Measurements from ENCODE around the gene PLD5. TPM values are rescaled to one million over a fixed set of nuclear protein-coding genes. Genes with fewer than 3 reads are reported as not detected.
A peak's percentile ranks its signal among the peaks of the same experiment; 100 is the strongest.

The PLD5 gene
- total RNA-seq, 1 donor from 2014 or later: 1.9 TPM

GRCh38 chr1:242139442-242139841, 385.1 kb downstream of the PLD5 start:
- TF ChIP-seq CTCF (IDR thresholded peaks at IDR 0.05; ENCODE audit: insufficient read depth, low read length, poor library complexity, severe bottlenecking): no peak
- Histone ChIP-seq H3K4me3 (ENCODE audit: low read depth, low read length) (no peak overlapping the region), H3K27me3 (ENCODE audit: control insufficient read depth, insufficient read depth, low read length) (no peaks in the 10 kb centered on the region), H3K36me3 (ENCODE audit: control insufficient read depth, insufficient read depth, low read length) (no peaks in the 10 kb centered on the region)
- DNase-seq (ENCODE audit: low read depth): no peak

GRCh38 chr1:242133796-242134195, 390.7 kb downstream of the PLD5 start:
- no peaks in the 10 kb centered on the region for H3K27me3 ChIP-seq (ENCODE audit: control insufficient read depth, insufficient read depth, low read length)
- no peak for DNase-seq (ENCODE audit: low read depth)
- no peak for TF ChIP-seq CTCF (IDR thresholded peaks at IDR 0.05; ENCODE audit: insufficient read depth, low read length, poor library complexity, severe bottlenecking)
- H3K36me3 ChIP-seq (ENCODE audit: control insufficient read depth, insufficient read depth, low read length): no peaks in the 10 kb centered on the region
- H3K4me3 ChIP-seq (ENCODE audit: low read depth, low read length): no peak overlapping the region

- Histone ChIP-seq H3K27me3 (ENCODE audit: control insufficient read depth, insufficient read depth, low read length) (no peaks in the 10 kb centered on the region), H3K36me3 (ENCODE audit: control insufficient read depth, insufficient read depth, low read length) (no peaks in the 10 kb centered on the region), H3K4me3 (ENCODE audit: low read depth, low read length) (no peak overlapping the region)
- TF ChIP-seq CTCF (IDR thresholded peaks at IDR 0.05; ENCODE audit: insufficient read depth, low read length, poor library complexity, severe bottlenecking): no peak
- DNase-seq (ENCODE audit: low read depth): no peak
Measured at GRCh38 chr1:242133351-242133750, 391.1 kb downstream of the PLD5 start.

GRCh38 chr1:242132121-242132817, 392.2 kb downstream of the PLD5 start:
- H3K4me3 ChIP-seq (ENCODE audit: low read depth, low read length): no peak overlapping the region
- H3K27me3 ChIP-seq (ENCODE audit: control insufficient read depth, insufficient read depth, low read length): no peaks in the 10 kb centered on the region
- H3K36me3 ChIP-seq (ENCODE audit: control insufficient read depth, insufficient read depth, low read length): no peaks in the 10 kb centered on the region
- no peak for DNase-seq (ENCODE audit: low read depth)
- no peak for TF ChIP-seq CTCF (IDR thresholded peaks at IDR 0.05; ENCODE audit: insufficient read depth, low read length, poor library complexity, severe bottlenecking)

- peak; percentile 22 for TF ChIP-seq CTCF (IDR thresholded peaks at IDR 0.05; ENCODE audit: insufficient read depth, low read length, poor library complexity, severe bottlenecking)
- no peaks in the 10 kb centered on the region for H3K36me3 ChIP-seq (ENCODE audit: control insufficient read depth, insufficient read depth, low read length)
- H3K4me3 ChIP-seq (ENCODE audit: low read depth, low read length): no peak overlapping the region
- no peak for DNase-seq (ENCODE audit: low read depth)
- H3K27me3 ChIP-seq (ENCODE audit: control insufficient read depth, insufficient read depth, low read length): no peaks in the 10 kb centered on the region
Measured at GRCh38 chr1:242128951-242129502, 395.5 kb downstream of the PLD5 start.

GRCh38 chr1:242120432-242120831, 404.1 kb downstream of the PLD5 start:
- H3K4me3 ChIP-seq (ENCODE audit: low read depth, low read length): no peak overlapping the region
- TF ChIP-seq CTCF (IDR thresholded peaks at IDR 0.05; ENCODE audit: insufficient read depth, low read length, poor library complexity, severe bottlenecking): no peak
- H3K27me3 ChIP-seq (ENCODE audit: control insufficient read depth, insufficient read depth, low read length): no peaks in the 10 kb centered on the region
- no peaks in the 10 kb centered on the region for H3K36me3 ChIP-seq (ENCODE audit: control insufficient read depth, insufficient read depth, low read length)
- no peak for DNase-seq (ENCODE audit: low read depth)

Measured in kidney epithelial cell (primary cell).